ENCODE results near the gene GDPD5.

Gene GDPD5

DNA sequence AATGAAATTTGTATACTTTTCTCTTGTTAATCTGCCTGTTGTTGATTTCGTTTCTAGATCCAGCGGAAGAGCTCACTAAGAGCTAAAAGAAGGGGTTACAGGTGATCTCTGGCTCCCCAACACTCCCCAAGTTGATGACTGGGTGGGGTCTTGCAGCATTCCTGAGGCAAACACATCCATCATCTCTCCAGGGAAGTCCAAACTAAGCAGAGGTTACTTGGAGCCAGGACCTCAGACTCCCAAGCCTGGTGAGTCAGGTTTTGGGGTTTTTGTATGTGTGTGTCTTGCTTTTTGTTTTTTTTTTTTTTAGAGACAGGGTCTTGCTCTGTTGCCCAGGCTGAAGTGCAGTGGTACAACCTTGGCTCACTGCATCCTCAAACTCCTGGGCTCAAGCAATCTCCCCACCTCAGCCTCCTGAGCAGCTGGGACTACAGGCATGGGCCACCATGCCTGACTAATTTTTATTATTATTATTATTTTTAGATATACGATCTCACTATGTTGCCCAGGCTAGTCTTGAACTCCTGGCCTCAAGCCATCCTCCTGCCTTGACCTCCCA lies 137.9 kb downstream of the GDPD5 start:
- peaks cover 11% of the 10 kb centered on the region for H3K4me1 ChIP-seq (ENCODE audit: insufficient read depth, low read length)

DNA sequence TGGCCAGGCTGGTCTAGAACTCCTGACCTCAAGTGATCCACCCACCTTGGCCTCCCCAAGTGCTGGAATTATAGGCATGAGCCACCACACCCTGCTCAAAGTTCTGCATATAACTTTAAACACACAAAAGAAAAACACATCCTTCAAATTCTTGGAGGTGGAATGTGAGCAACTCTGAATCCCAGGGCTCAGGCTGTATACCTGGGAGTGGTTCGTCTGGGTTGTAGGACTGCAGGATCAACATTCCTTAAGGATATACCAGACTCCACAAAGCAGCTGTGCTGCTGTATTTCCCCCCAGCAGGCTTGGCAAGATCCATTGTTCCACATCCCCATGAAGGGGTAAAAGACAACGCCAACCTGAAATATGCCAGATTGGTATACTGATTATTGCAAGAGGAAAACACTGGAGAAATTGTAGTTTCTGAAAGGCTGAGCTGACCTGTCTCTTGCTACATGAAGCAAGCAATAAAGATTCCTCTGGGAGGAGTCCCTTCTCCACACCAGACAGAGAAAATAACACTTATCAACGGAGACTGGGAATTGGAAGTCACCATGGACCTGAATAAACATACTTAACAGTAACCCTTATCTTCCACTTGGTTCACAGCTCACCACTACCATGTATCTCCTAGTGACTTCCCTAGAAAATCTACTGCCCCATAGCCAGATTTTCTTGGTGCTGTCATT lies 138.7 kb downstream of the GDPD5 start:
- no peaks in the 10 kb centered on the region for H3K27me3 ChIP-seq (ENCODE audit: insufficient read depth, low read length, poor library complexity)
- H3K36me3 ChIP-seq (ENCODE audit: insufficient read depth, low read length): no peaks in the 10 kb centered on the region
- H3K9me3 ChIP-seq (ENCODE audit: insufficient read depth, low read length, severe bottlenecking): no peaks in the 10 kb centered on the region
- H2AFZ ChIP-seq (ENCODE audit: low read depth, low read length): no peak overlapping the region
- H3K9ac ChIP-seq (ENCODE audit: low read depth, low read length): no peak overlapping the region
- H3K27ac ChIP-seq (ENCODE audit: low read length): no peak overlapping the region
- H4K20me1 ChIP-seq (ENCODE audit: insufficient read depth, low read length): no peaks in the 10 kb centered on the region
- no peak overlapping the region for H3K4me3 ChIP-seq (ENCODE audit: low read depth in 1 of 2, low read length in 2 of 2)
- no peaks in the 10 kb centered on the region for H3K79me2 ChIP-seq (ENCODE audit: insufficient read depth, low read length)
- peaks cover 11% of the 10 kb centered on the region for H3K4me1 ChIP-seq (ENCODE audit: insufficient read depth, low read length)
- no peak for DNase-seq
- no peak overlapping the region for H3K4me2 ChIP-seq (ENCODE audit: insufficient read depth, low read length)
- no peak for TF ChIP-seq EZH2 (IDR thresholded peaks at IDR 0.05; ENCODE audit: borderline replicate concordance, low read depth, low read length, severe bottlenecking)
- TF ChIP-seq, protein P1, sequence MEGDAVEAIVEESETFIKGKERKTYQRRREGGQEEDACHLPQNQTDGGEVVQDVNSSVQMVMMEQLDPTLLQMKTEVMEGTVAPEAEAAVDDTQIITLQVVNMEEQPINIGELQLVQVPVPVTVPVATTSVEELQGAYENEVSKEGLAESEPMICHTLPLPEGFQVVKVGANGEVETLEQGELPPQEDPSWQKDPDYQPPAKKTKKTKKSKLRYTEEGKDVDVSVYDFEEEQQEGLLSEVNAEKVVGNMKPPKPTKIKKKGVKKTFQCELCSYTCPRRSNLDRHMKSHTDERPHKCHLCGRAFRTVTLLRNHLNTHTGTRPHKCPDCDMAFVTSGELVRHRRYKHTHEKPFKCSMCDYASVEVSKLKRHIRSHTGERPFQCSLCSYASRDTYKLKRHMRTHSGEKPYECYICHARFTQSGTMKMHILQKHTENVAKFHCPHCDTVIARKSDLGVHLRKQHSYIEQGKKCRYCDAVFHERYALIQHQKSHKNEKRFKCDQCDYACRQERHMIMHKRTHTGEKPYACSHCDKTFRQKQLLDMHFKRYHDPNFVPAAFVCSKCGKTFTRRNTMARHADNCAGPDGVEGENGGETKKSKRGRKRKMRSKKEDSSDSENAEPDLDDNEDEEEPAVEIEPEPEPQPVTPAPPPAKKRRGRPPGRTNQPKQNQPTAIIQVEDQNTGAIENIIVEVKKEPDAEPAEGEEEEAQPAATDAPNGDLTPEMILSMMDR (IDR thresholded peaks at IDR 0.05; ENCODE audit: borderline replicate concordance, extremely low read depth, low read length, poor library complexity, severe bottlenecking): no peak
- no peak for ATAC-seq (ENCODE audit: insufficient read depth, low read depth)

More for the DNA sequence above, 137.9 kb downstream of the GDPD5 start:
- Histone ChIP-seq H3K36me3 (ENCODE audit: insufficient read depth, low read length) (no peaks in the 10 kb centered on the region), H3K79me2 (ENCODE audit: insufficient read depth, low read length) (no peaks in the 10 kb centered on the region), H3K4me3 (ENCODE audit: low read depth in 1 of 2, low read length in 2 of 2) (no peak overlapping the region), H3K9me3 (ENCODE audit: insufficient read depth, low read length, severe bottlenecking) (no peaks in the 10 kb centered on the region), H3K27me3 (ENCODE audit: insufficient read depth, low read length, poor library complexity) (no peaks in the 10 kb centered on the region), H4K20me1 (ENCODE audit: insufficient read depth, low read length) (no peaks in the 10 kb centered on the region), H3K27ac (ENCODE audit: low read length) (no peak overlapping the region), H3K4me2 (ENCODE audit: insufficient read depth, low read length) (no peak overlapping the region), H2AFZ (ENCODE audit: low read depth, low read length) (no peak overlapping the region), H3K9ac (ENCODE audit: low read depth, low read length) (no peak overlapping the region)
- no peak for TF ChIP-seq EZH2 (IDR thresholded peaks at IDR 0.05; ENCODE audit: borderline replicate concordance, low read depth, low read length, severe bottlenecking)
- TF ChIP-seq, protein P1 (IDR thresholded peaks at IDR 0.05; ENCODE audit: borderline replicate concordance, extremely low read depth, low read length, poor library complexity, severe bottlenecking): no peak
- DNase-seq: no peak
- no peak for ATAC-seq (ENCODE audit: insufficient read depth, low read depth)
